Measurements from ENCODE around the gene LCNL1. TPM values are rescaled to one million over a fixed set of nuclear protein-coding genes. Genes with fewer than 3 reads are reported as not detected.

Gene LCNL1
- total RNA-seq, 2 donors from 2014 or later = not detected

GRCh38 chr9:136980669-136981478 is 1.9 kb upstream of the LCNL1 start:
- intact Hi-C loops (cut with DNase I) = no loop called here
- H3K4me3 ChIP-seq = no peak overlapping the region
- 83 to 96% methylated on average over 15 to 16 of the region's 16 CpGs for WGBS, 2 donors
- no peaks in the 10 kb centered on the region for H3K9me3 ChIP-seq
- H3K27ac ChIP-seq = peak overlapping the region in 2 of 4 donors; percentile 36 to 44
- H3K27me3 ChIP-seq = peaks cover 0 to 5% of the 10 kb centered on the region in 2 donors
- ATAC-seq = no peak
- DNase-seq = no peak
- H3K36me3 ChIP-seq (replicated peaks in 1 of 2; ENCODE audit: insufficient read depth in 1 of 2, low read depth in 2 of 2) = no peaks in the 10 kb centered on the region
- peaks cover 12% of the 10 kb centered on the region for H3K4me1 ChIP-seq
- no peak for TF ChIP-seq CTCF (IDR thresholded peaks at IDR 0.05)
- TF ChIP-seq POLR2A (IDR thresholded peaks at IDR 0.05) = no peak

DNA sequence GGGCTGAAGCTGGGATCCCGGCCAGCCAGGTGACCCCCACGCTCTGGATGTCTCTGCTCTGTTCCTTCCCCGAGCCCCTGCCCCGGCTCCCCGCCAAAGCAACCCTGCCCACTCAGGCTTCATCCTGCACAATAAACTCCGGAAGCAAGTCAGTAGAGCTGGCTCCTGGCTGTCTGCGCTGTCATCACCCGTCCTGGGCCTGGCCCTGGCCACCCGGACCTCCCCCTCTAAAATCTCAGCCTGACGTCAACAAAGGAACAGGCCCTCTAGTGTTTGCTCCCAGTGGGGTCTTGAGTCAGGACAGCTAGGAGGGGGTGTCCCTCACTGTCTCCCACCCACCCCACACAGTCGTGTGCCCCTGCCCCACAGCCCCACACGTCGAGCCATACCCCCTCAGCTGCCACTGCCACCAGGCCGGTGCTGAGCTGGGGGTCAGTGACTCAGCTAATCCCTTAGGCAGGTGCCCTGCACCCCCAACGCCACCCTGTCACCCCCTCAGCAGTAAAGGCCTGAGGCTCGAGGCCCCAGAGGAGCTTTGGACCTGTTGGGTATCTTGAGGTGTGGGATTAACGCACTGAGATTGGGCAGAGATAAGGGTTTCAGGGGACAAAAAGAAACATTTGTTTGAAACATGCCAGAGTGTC is 1.1 kb upstream of the LCNL1 start:
- peak; percentile 19 for ATAC-seq
- no peak for DNase-seq
- Histone ChIP-seq H3K36me3 (replicated peaks in 1 of 2; ENCODE audit: insufficient read depth in 1 of 2, low read depth in 2 of 2) (no peaks in the 10 kb centered on the region), H3K27ac (peak overlapping the region in 2 of 4 donors; percentile 36 to 44), H3K9me3 (no peaks in the 10 kb centered on the region), H3K27me3 (peaks cover 0 to 5% of the 10 kb centered on the region in 2 donors), H3K4me1 (peaks cover 12% of the 10 kb centered on the region), H3K4me3 (no peak overlapping the region)
- WGBS, 2 donors = 53 to 68% methylated on average over 5 to 15 of the region's 17 CpGs
- intact Hi-C loops (cut with DNase I) = no loop called here
- TF ChIP-seq CTCF (IDR thresholded peaks at IDR 0.05) (no peak), POLR2A (IDR thresholded peaks at IDR 0.05) (no peak)

- TF ChIP-seq CTCF (IDR thresholded peaks at IDR 0.05) (no peak), POLR2A (IDR thresholded peaks at IDR 0.05) (no peak)
- no peaks in the 10 kb centered on the region for H3K9me3 ChIP-seq
- WGBS, 2 donors = 69 to 77% methylated on average over 3 to 9 of the region's 9 CpGs
- no peaks in the 10 kb centered on the region for H3K36me3 ChIP-seq (replicated peaks in 1 of 2; ENCODE audit: insufficient read depth in 1 of 2, low read depth in 2 of 2)
- intact Hi-C loops (cut with DNase I) = no loop called here
- peaks cover 6% of the 10 kb centered on the region for H3K4me1 ChIP-seq
- H3K27me3 ChIP-seq = peaks cover 0 to 5% of the 10 kb centered on the region in 2 donors
- no peak overlapping the region for H3K27ac ChIP-seq
- DNase-seq = no peak
- no peak overlapping the region for H3K4me3 ChIP-seq
- ATAC-seq = no peak
Measured at GRCh38 chr9:136983167-136983566, 374 bp downstream of the LCNL1 start.

DNA sequence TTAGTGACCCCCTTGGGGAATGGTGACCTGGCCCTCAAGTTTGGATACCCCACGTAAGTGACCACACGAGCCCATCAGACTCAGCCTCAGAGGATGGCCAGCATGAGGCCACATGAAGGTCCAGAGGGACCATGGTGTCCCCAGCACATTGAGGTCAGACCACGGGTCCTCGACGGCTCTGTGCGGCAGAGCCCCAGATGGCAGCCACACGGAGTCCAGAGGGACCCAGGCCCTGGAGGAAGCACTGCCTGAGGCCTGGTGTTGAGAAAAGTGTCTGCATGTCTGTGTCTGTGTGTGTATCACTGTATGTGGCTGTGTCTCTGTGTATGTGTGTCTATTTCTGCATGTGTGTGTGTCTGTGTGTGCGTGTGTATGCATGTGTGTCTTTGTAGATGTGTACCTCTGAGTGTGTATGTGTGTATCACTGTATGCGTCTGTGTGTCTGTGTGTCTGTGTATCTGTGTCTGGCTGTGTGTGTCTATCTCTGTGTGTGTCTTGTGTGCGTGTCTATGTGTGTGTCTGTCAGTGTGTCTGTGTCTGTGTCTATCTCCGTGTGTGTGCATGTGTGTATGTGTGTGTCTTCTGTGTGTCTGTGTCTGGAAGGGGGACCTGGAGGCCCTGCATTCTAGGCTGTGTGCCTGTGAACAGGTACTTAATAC is 992 bp downstream of the LCNL1 start:
- H3K4me1 ChIP-seq = peaks cover 6% of the 10 kb centered on the region
- H3K36me3 ChIP-seq (replicated peaks in 1 of 2; ENCODE audit: insufficient read depth in 1 of 2, low read depth in 2 of 2) = no peaks in the 10 kb centered on the region
- peaks cover 0 to 5% of the 10 kb centered on the region in 2 donors for H3K27me3 ChIP-seq
- ATAC-seq (no peak), DNase-seq (no peak)
- 76 to 80% methylated on average over 8 to 11 of the region's 11 CpGs for WGBS, 2 donors
- no peak overlapping the region for H3K27ac ChIP-seq
- intact Hi-C loops (cut with DNase I) = no loop called here
- H3K9me3 ChIP-seq = no peaks in the 10 kb centered on the region
- TF ChIP-seq POLR2A (IDR thresholded peaks at IDR 0.05) (no peak), CTCF (IDR thresholded peaks at IDR 0.05) (no peak)
- H3K4me3 ChIP-seq = no peak overlapping the region
